HepG2 (cell line): Measurements from ENCODE around the gene CDC42EP1. TPM values are rescaled to one million over a fixed set of nuclear protein-coding genes. Genes with fewer than 3 reads are reported as not detected.
A peak's percentile ranks its signal among the peaks of the same experiment; 100 is the strongest.

Source experiments
- ATAC-seq: fragments of 200-7000 bp; cut with Tn5 transposase; 3 replicates; pipeline ENCODE4 v1.9.1; 2020; ENCODE audit warnings: mild to moderate bottlenecking, moderate library complexity
- BruUV-seq: library from RNA; stranded (reverse); fragments of 400-500 nt; replicated peaks from 2 replicates; lab custom pipeline; 2021; lab: Mats Ljungman, UMichigan
- CTCF ChIA-PET: fragments of 300-600 bp; formaldehyde crosslinking; extraction: SDS; loops from one replicate; lab custom pipeline; 2021; ENCODE audit warnings: low total read pairs, inconsistent platforms, low intra/inter-chr PET ratio; lab: Yijun Ruan, JAX
- POLR2A ChIA-PET: fragments of 350-600 bp; sonication (Branson Sonifier 250); formaldehyde crosslinking; loops from one replicate; lab custom pipeline; 2020; ENCODE audit warnings: antibody characterized with exemption, inconsistent platforms; lab: Yijun Ruan, JAX
- DNase-seq: peaks from one replicate; pipeline ENCODE4 v3.0.0-alpha.2; 2015; ENCODE audit warnings: low spot score
- FAIRE-seq: peaks from 3 replicates; lab custom pipeline; 2011; peaks lifted over from hg19 to GRCh38; lab: Jason Lieb, UNC
- H2AFZ ChIP-seq: one replicate; pipeline ENCODE4 v1.6.1; 2011; ENCODE audit warnings: low read length, inconsistent platforms
- H3K27ac ChIP-seq: fragments of 300-600 bp; 3 replicates; pipeline ENCODE4 v1.8.0; 2011; ENCODE audit warnings: mixed run types, mild to moderate bottlenecking, mixed read lengths, low read length, inconsistent platforms; ENCODE audit not compliant: insufficient read depth; ENCODE audit errors: extremely low read length
- H3K27me3 ChIP-seq, 2 experiments: fragments of 200-600 bp in 1 of 2; 2 replicates in 1 of 2; 3 replicates in 1 of 2; pipeline versions ENCODE4 v1.6.0 to v1.8.0; 2011; ENCODE audit warnings: low read length in 2 of 2, mild to moderate bottlenecking in 2 of 2, moderate library complexity in 2 of 2, inconsistent platforms in 1 of 2; ENCODE audit not compliant: insufficient read depth in 2 of 2, control insufficient read depth in 1 of 2
- H3K36me3 ChIP-seq, 2 experiments: fragments of 200-600 bp in 1 of 2; replicated peaks in 1 of 2; 2 replicates in 1 of 2; 3 replicates in 1 of 2; pipeline versions ENCODE4 v1.5.1 to v1.8.0; 2011; ENCODE audit warnings: low read length in 2 of 2, inconsistent platforms in 1 of 2; ENCODE audit not compliant: insufficient read depth in 2 of 2, control insufficient read depth in 1 of 2
- H3K4me1 ChIP-seq: 2 replicates; pipeline ENCODE4 v1.5.1; 2012; ENCODE audit warnings: low read length, inconsistent platforms; ENCODE audit not compliant: insufficient read depth
- H3K4me2 ChIP-seq: 2 replicates; pipeline ENCODE4 v1.6.0; 2011; ENCODE audit warnings: low read depth, low read length, inconsistent platforms
- H3K4me3 ChIP-seq, 3 experiments: fragments of 200-600 bp in 1 of 3; sonication (generic), shearing (Covaris generic) in 1 of 3; replicated peaks in 1 of 3; 2 replicates each; pipeline ENCODE4 v1.5.1; 2011 to 2016; ENCODE audit warnings: low read length in 3 of 3, inconsistent platforms in 2 of 3, low read depth in 2 of 3, mild to moderate bottlenecking in 2 of 3, control low read depth in 1 of 3, mixed read lengths in 1 of 3; ENCODE audit not compliant: insufficient read depth in 1 of 3
- H3K79me2 ChIP-seq: one replicate; pipeline ENCODE4 v1.6.1; 2011; ENCODE audit warnings: low read length, inconsistent platforms; ENCODE audit not compliant: insufficient read depth
- H3K9ac ChIP-seq: 2 replicates; pipeline ENCODE4 v1.6.0; 2011; ENCODE audit warnings: mild to moderate bottlenecking, low read depth, low read length, inconsistent platforms; ENCODE audit not compliant: insufficient read depth
- H3K9me3 ChIP-seq: 2 replicates; pipeline ENCODE4 v1.5.1; 2012; ENCODE audit warnings: mild to moderate bottlenecking, low read length
- H4K20me1 ChIP-seq: 2 replicates; pipeline ENCODE4 v1.6.0; 2011; ENCODE audit warnings: inconsistent platforms, mild to moderate bottlenecking, low read length, moderate library complexity; ENCODE audit not compliant: insufficient read depth
- BATF2 ChIP-seq: sonication (generic); formaldehyde crosslinking; IDR thresholded peaks from 2 replicates; pipeline ENCODE4 v1.8.0; 2022; ENCODE audit warnings: mild to moderate bottlenecking, missing genetic modification reagents, moderate library complexity
- FOSL1 ChIP-seq: sonication (generic); formaldehyde crosslinking; IDR thresholded peaks from 2 replicates; pipeline ENCODE4 v1.9.0; 2021; ENCODE audit warnings: missing genetic modification reagents, borderline replicate concordance
- JUNB ChIP-seq: sonication (generic); formaldehyde crosslinking; IDR thresholded peaks from 2 replicates; pipeline ENCODE4 v1.8.0; 2022; ENCODE audit warnings: missing genetic modification reagents, mild to moderate bottlenecking, borderline replicate concordance
- ZBTB38 ChIP-seq: sonication (generic); formaldehyde crosslinking; IDR thresholded peaks from 2 replicates; pipeline ENCODE4 v1.5.1; 2020; ENCODE audit warnings: mild to moderate bottlenecking, missing genetic modification reagents
- ZNF574 ChIP-seq: sonication (generic); formaldehyde crosslinking; IDR thresholded peaks from 2 replicates; pipeline ENCODE4 v1.4.0; 2020; ENCODE audit warnings: missing genetic modification reagents
- ZNF589 ChIP-seq: sonication (generic); formaldehyde crosslinking; conservative IDR thresholded peaks from 2 replicates; pipeline ENCODE4 v1.8.0; 2022; ENCODE audit warnings: mild to moderate bottlenecking, moderate library complexity, missing genetic modification reagents
- ZNF687 ChIP-seq: sonication (generic); formaldehyde crosslinking; IDR thresholded peaks from 2 replicates; pipeline ENCODE4 v1.5.1; 2020; ENCODE audit warnings: mild to moderate bottlenecking, missing genetic modification reagents, moderate library complexity
- WGBS: methylation state at CpG from one replicate; pipeline ENCODE4 v1.1.6; 2017; ENCODE audit warnings: low lambda C conversion rate; 5-methylcytosine and 5-hydroxymethylcytosine counted together
- in situ Hi-C: cut with HindIII; loops from 2 replicates; pipeline ENCODE4 v1.10.0; 2017; ENCODE audit warnings: low pct_unique_long_range_greater_than_20kb; ENCODE audit not compliant: extremely low pct_ligation_motif_present
- intact Hi-C: fragments of 100-400 bp; cut with micrococcal nuclease; formaldehyde crosslinking; loops from one replicate; pipeline ENCODE4 v1.10.0; 2022; ENCODE audit not compliant: unreplicated experiment
- polyA plus RNA-seq, 8 experiments: library from polyadenylated mRNA; depleted of rRNA in 3 of 8; stranded (reverse) in 7 of 8; unstranded in 1 of 8; fragments of >200 nt; fragmentation: Illumina TruSeq in 4 of 8; extraction: Trizol in 4 of 8; gene quantifications; 2 replicates each; pipeline versions ENCODE4 v1.2.1 to v1.2.3, GENCODE V29; 2011 to 2016; ENCODE audit warnings: low read depth in 4 of 8, missing spikeins in 1 of 8, mixed read lengths in 1 of 8; ENCODE audit not compliant: insufficient read depth in 1 of 8
- total RNA-seq, 5 experiments: library from RNA; depleted of rRNA; stranded (reverse); fragments of >200 nt; fragmentation: Illumina TruSeq; extraction: Trizol; gene quantifications; 2 replicates each; pipeline ENCODE4 v1.2.3, GENCODE V29; 2016; ENCODE audit warnings: low read depth in 1 of 5
- TF ChIP-seq, protein P1 (sequence below): IDR thresholded peaks from 2 replicates; pipeline ENCODE4 v1.6.1; 2018; ENCODE audit warnings: missing genetic modification reagents
- TF ChIP-seq, protein P2 (sequence below): sonication (generic); formaldehyde crosslinking; IDR thresholded peaks from 2 replicates; pipeline ENCODE4 v1.4.0; 2020; ENCODE audit warnings: mild to moderate bottlenecking, low read depth, missing genetic modification reagents

Gene CDC42EP1
- total and polyA plus RNA-seq, 2 of the 13 experiments (the other 11 are each of a cell fraction or from before 2014, with no cell fraction given) = 17.1 to 29.5 TPM

DNA sequence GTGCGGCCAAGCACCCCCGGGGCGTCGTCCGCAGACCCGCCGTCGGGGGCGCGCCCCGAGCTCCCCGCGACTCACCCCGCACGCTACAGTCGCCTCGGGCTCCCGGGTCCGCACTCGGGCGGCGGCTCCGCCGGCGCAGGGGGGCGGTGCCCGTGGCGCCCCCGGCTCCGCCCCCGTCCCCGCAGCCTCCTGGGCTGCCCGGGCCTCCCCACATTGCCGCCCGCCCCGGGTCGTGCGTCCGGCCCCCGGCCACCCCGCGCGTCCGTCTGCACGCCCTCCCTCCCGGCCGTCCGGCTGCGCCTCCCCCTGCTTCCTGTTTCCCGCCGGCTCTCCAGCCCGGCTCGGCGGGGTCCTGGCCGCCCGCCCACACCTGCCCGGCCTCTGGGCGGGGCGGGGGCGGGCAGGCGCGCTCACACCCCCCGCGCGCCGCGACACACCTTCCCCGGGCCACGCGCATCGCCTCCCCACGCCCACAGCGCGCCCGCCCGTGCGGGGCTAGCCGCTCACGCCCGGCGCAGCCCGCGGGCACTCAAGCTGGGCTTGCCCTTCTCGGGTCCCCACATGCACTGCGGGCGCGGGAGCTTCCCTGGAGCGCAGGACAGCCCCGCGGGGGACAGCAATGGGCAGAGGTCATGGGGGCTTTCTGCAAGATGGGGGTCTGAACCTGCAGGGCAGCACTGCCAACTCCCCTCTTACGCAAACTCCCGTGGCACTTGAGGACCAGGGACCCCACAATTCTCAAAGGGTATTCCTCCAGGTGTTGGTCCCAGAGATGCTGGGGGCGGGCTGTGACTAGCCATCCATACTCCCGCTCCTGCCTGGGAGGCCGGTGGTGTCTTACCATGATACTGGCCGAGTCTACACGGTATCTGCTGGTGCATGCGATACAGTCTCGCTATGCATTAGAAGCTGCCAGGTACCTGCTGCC, 40.7 kb upstream of the CDC42EP1 start, which contains the start of gene CARD10:
TSS of gene CARD10 (minus strand) at position 148 of the 928 bp plus-strand sequence. CDS start 215 bp downstream, outside the sequence.
- H3K27me3 ChIP-seq = no peaks in the 10 kb centered on the region; a peak in 1 of 5 replicates
- intact Hi-C loops (loop anchor here (10.0 kb wide), 1 partner anchor 45 kb away; no protein-coding TSS in a partner anchor), in situ Hi-C loops (no loop called here)
- CTCF ChIA-PET = no interaction called here
- H3K36me3 ChIP-seq = peaks cover 2 to 17% of the 10 kb centered on the region in 2 experiments; a peak in 4 of 5 replicates
- peaks cover 86% of the 10 kb centered on the region for H3K4me1 ChIP-seq
- H3K4me2 ChIP-seq = peak within 1 kb of the TSS; percentile 94
- 25% methylated on average over 4 of the region's 99 CpGs for WGBS
- peak within 1 kb of the TSS; percentile 84 for H3K9ac ChIP-seq
- peaks cover 5% of the 10 kb centered on the region; the same call in 1 of the 2 replicates for H4K20me1 ChIP-seq
- peak within 1 kb of the TSS; percentile 76 to 89 (median 85) for H3K4me3 ChIP-seq
- BruUV-seq = no TSS peak
- peaks cover 40% of the 10 kb centered on the region for H3K79me2 ChIP-seq
- FAIRE-seq (no peak), DNase-seq (no peak), ATAC-seq (peak; percentile 37)
- H3K27ac ChIP-seq = peak within 1 kb of the TSS; percentile 71
- H3K9me3 ChIP-seq = no peaks in the 10 kb centered on the region
- POLR2A ChIA-PET = interaction anchor here (1.6 to 4.0 kb wide), 2 partner anchors 17 to 47 kb away, joined by 6 to 14 read pairs; no protein-coding TSS in a partner anchor
- no peak within 1 kb of the TSS for H2AFZ ChIP-seq
- TF ChIP-seq ZNF589 (CRISPR knock-in tag) (0 out of 2 replicates have a peak, but pooled peaks have one; percentile 19), FOSL1 (CRISPR knock-in tag) (no peak), BATF2 (0 out of 2 replicates have a peak, but pooled peaks have one; percentile 43), ZNF574 (CRISPR knock-in tag) (peak; percentile 22; the same call in 1 of the 2 replicates), ZBTB38 (CRISPR knock-in tag) (peak; percentile 41; the same call in 1 of the 2 replicates), ZNF687 (peak; percentile 6; the same call in 1 of the 2 replicates), JUNB (no peak)
- TF ChIP-seq, protein P1, sequence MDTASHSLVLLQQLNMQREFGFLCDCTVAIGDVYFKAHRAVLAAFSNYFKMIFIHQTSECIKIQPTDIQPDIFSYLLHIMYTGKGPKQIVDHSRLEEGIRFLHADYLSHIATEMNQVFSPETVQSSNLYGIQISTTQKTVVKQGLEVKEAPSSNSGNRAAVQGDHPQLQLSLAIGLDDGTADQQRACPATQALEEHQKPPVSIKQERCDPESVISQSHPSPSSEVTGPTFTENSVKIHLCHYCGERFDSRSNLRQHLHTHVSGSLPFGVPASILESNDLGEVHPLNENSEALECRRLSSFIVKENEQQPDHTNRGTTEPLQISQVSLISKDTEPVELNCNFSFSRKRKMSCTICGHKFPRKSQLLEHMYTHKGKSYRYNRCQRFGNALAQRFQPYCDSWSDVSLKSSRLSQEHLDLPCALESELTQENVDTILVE (CRISPR knock-in tag) = peak; percentile 71; the same call in 1 of the 2 replicates
- TF ChIP-seq, protein P2, sequence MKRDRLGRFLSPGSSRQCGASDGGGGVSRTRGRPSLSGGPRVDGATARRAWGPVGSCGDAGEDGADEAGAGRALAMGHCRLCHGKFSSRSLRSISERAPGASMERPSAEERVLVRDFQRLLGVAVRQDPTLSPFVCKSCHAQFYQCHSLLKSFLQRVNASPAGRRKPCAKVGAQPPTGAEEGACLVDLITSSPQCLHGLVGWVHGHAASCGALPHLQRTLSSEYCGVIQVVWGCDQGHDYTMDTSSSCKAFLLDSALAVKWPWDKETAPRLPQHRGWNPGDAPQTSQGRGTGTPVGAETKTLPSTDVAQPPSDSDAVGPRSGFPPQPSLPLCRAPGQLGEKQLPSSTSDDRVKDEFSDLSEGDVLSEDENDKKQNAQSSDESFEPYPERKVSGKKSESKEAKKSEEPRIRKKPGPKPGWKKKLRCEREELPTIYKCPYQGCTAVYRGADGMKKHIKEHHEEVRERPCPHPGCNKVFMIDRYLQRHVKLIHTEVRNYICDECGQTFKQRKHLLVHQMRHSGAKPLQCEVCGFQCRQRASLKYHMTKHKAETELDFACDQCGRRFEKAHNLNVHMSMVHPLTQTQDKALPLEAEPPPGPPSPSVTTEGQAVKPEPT = no peak
